IMR-90 (cell line): ENCODE measurements around the gene CROT.

Experiments used
- ELK1 ChIP-seq: fragments of 150-350 bp; IDR thresholded peaks from 2 replicates; pipeline ENCODE4 v1.6.1; 2016; ENCODE audit warnings: low read depth, mild to moderate bottlenecking, low read length, moderate library complexity, borderline replicate concordance
- MXI1 ChIP-seq: IDR thresholded peaks from 2 replicates; pipeline ENCODE4 v1.6.1; 2012; ENCODE audit warnings: low read depth, mild to moderate bottlenecking, low read length, moderate library complexity, borderline replicate concordance
- NFE2L2 ChIP-seq: fragments of 150-350 bp; IDR thresholded peaks from 2 replicates; pipeline ENCODE4 v1.6.1; 2016; ENCODE audit warnings: low read depth, mild to moderate bottlenecking, low read length
- TF ChIP-seq, protein P1 (sequence below): conservative IDR thresholded peaks from 2 replicates; pipeline ENCODE4 v1.5.1; 2012; ENCODE audit warnings: mild to moderate bottlenecking, low read depth, low read length, improper control_type of control experiment
- TF ChIP-seq, protein P2 (sequence below): fragments of 150-350 bp; IDR thresholded peaks from 2 replicates; pipeline ENCODE4 v1.6.1; 2017; ENCODE audit warnings: mild to moderate bottlenecking, antibody characterized with exemption, low read length, low read depth

DNA sequence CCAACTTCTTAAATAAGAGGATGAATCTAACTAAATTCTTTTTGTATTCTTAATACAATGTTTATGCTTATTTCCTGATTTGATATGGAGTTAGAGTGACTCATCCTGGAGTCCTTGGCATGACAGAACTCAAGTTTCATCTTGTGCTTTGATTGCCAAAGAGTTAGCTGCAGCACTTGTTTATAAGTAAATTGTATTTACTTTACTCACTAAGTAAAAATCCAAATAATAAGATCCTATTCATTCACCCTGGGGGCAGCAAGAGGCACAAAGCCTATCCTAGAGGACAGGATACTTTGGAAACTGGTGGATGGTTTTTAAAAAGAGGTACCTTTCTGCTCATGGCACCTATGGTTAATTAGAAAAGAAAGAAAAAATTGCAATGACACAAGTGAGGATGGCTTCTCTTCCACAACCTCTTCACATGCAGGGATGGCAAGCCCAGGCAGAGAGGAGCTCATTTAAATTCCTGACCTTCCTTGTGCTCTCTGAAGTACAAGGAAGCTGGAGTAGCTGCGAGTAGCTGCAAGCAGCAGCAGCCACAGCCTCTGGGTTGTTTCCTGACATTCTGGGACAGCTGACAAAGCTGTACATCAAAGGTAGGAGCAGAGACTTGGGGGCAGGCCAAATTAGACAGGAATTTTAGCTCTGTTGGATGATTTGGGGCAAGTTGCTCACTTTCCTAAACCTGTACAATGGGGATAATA lies 28.5 kb upstream of the CROT start:
- TF ChIP-seq ELK1 (no peak), MXI1 (no peak), NFE2L2 (no peak)
- TF ChIP-seq, protein P1, sequence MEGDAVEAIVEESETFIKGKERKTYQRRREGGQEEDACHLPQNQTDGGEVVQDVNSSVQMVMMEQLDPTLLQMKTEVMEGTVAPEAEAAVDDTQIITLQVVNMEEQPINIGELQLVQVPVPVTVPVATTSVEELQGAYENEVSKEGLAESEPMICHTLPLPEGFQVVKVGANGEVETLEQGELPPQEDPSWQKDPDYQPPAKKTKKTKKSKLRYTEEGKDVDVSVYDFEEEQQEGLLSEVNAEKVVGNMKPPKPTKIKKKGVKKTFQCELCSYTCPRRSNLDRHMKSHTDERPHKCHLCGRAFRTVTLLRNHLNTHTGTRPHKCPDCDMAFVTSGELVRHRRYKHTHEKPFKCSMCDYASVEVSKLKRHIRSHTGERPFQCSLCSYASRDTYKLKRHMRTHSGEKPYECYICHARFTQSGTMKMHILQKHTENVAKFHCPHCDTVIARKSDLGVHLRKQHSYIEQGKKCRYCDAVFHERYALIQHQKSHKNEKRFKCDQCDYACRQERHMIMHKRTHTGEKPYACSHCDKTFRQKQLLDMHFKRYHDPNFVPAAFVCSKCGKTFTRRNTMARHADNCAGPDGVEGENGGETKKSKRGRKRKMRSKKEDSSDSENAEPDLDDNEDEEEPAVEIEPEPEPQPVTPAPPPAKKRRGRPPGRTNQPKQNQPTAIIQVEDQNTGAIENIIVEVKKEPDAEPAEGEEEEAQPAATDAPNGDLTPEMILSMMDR = no peak
- TF ChIP-seq, protein P2, sequence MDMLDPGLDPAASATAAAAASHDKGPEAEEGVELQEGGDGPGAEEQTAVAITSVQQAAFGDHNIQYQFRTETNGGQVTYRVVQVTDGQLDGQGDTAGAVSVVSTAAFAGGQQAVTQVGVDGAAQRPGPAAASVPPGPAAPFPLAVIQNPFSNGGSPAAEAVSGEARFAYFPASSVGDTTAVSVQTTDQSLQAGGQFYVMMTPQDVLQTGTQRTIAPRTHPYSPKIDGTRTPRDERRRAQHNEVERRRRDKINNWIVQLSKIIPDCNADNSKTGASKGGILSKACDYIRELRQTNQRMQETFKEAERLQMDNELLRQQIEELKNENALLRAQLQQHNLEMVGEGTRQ = no peak
